Measurements from ENCODE around the gene HCFC1.

Gene HCFC1

GRCh38 chrX:153900831-153901752 lies 70.5 kb downstream of the HCFC1 start:
- DNase-seq = no peak

- DNase-seq = no peak
These were observed 73.7 kb downstream of the HCFC1 start for GRCh38 chrX:153897899-153898298.

All from activated CD8-positive, alpha-beta memory T cell treated with anti-CD3 and anti-CD28 coated beads, Interleukin-2, amount 50 U/mL, for 48 hours (primary cell).